DOHH2 (cell line): ENCODE measurements around the gene NUBP2.

Experiments used
- CTCF ChIP-seq: fragments of 200-600 bp; sonication (generic); IDR thresholded peaks from one replicate; pipeline ENCODE4 v1.5.1; 2014; ENCODE audit warnings: antibody characterized with exemption, mild to moderate bottlenecking, low read depth, low read length; ENCODE audit not compliant: poor library complexity, severe bottlenecking
- EZH2phosphoT487 ChIP-seq: fragments of 200-600 bp; sonication (generic); IDR thresholded peaks from 2 replicates; pipeline ENCODE4 v1.6.1; 2017; ENCODE audit warnings: borderline replicate concordance, mild to moderate bottlenecking, antibody characterized with exemption, low read length, moderate library complexity, mixed read lengths

GRCh38 chr16:1832838-1833454, 50.2 kb downstream of the NUBP2 start:
- TF ChIP-seq CTCF, result no peak
- no peak for TF ChIP-seq EZH2phosphoT487
